Glomerular endothelial cell (primary cell): ENCODE data around the gene TSKU. TPM values are rescaled to one million over a fixed set of nuclear protein-coding genes. Genes with fewer than 3 reads are reported as not detected.
"Not testable (repeated sequence)": the region's sequence is repeated elsewhere in the genome, so short reads cannot be mapped to it uniquely, and the experiment has no call there.

Source experiments
- DNase-seq: peaks from one replicate; pipeline ENCODE4 v3.0.0-alpha.2; 2011; ENCODE audit warnings: low read depth, low spot score; ENCODE audit errors: extremely low read depth
- total RNA-seq: library from RNA; depleted of rRNA; stranded (reverse); fragments of >200 nt; gene quantifications from 2 replicates; pipeline ENCODE4 v1.2.3, GENCODE V29; 2015

Gene TSKU
- total RNA-seq, 1 donor from 2014 or later: 34.9 TPM

DNA sequence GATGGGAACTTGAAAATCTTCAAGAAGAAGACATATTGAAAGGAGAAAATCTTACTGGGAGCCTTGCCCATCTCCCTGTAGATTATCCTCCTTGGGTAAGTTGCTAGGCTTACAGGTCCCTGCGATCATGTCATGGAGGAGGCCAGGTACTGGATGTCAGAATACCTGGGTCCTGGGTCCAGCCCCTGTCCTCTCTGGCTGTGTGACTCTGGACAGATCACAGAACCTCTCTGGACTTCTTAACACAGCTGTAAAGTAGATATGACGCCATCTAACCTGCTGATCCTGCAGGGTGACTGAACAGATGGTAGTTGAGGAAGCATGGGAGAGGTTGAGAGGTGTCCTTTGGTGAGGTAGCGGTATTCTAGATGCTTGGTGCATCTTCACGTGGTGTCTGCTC is 4.1 kb downstream of the TSKU start:
- no peak for DNase-seq

DNA sequence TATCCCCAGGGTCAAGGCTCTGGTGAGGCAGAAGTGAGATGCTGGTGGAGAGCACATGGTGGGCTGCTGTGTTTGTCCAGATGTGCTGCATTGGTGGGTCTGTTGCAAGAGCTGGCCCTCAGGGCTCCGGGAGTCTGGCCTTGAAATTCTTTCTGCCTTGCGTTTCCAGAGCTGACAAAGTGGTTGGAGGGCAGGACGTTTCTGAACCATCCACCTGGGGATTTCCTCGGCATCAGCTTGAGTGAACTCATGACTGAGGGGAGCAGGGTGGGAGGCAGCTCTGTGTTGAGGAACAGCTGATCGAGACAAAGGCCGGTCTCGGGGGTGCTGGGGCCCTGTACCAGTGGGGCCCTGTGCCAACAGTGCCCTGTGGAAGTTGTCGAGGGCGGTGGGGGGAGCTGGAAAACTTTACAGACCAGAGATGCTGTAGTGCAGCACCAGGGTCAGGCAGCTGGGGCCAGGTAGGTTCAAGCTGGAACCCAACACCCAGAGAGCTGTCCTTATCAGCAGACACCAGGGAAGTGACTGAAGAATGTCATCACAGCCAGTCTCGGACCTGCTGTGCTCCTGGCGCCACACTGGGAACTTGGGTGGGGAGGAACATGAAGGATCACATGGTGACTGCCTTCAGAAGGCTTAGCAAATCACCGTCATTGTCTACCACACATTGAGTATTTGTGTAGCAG is 4.9 kb downstream of the TSKU start:
- DNase-seq: no peak

DNA sequence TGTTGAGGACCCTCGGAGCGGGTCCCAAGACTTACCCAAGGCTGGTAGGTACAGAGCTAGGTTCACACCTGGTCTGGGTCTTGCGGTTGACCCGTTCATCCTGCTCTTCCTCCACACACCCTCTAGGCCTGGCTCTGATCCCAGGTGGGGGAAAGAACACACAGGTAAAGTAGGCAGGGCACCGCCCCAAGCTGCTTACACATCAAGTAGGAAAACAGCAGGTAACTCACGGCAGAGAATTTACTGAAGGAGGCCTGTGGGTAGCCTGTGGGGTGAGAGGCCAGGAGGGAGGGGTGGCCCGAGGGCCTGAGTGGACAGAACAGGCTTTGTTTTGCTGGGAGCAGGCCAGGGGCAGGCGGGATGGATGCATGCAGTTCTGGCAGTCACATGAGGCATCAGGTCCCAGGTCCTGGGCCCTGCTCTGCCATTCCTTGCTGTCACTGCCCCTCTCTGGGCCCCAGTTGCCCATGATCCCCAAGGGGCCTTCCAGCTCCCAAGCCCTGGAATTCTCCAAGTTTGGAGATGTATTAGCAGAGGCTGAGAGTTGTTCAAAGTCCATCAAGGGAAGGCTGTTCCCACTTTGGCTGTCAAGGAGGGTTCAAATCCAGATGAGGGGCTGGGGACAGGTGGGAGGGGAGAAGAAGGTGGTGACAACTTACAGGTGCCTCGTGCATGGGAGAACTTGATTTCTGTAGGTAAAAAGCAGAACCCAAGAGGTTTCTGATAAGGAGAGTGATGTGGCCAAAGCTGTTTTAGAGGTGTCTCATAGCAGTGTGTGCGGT is 5.7 kb downstream of the TSKU start:
- DNase-seq: no peak

DNA sequence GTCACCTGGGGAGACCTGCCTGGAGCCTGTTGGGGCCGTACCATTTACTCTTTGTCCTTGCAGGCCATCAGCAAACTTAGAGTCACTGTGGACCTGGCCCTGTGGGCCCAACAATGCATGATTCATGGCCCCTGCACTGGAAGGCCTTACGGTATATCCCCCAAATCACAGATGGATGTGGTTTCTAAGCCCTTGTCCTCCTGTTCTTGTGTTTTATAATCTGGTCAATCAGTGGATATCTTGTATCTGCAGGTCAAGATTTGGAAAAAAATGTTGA is 6.2 kb downstream of the TSKU start:
- DNase-seq: no peak

DNA sequence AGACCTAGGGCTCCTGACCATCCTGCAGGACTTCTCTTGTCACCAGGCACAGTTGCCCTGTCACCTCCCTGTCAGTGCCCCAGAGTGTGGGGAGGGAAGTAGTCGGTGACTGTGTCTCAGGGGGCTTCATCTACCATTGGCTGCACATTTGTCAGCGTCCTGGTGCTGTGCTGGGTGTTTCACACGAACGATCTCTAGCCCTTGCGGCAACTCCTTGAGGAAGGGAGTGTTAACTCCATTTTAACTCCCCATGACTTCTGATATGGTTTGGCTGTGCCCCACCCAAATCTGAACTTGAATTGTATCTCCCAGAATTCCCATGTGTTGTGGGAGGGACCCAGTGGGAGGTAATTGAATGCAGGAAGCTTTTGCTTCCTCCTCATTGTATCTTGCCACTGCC is 7.1 kb downstream of the TSKU start:
- no peak for DNase-seq

DNA sequence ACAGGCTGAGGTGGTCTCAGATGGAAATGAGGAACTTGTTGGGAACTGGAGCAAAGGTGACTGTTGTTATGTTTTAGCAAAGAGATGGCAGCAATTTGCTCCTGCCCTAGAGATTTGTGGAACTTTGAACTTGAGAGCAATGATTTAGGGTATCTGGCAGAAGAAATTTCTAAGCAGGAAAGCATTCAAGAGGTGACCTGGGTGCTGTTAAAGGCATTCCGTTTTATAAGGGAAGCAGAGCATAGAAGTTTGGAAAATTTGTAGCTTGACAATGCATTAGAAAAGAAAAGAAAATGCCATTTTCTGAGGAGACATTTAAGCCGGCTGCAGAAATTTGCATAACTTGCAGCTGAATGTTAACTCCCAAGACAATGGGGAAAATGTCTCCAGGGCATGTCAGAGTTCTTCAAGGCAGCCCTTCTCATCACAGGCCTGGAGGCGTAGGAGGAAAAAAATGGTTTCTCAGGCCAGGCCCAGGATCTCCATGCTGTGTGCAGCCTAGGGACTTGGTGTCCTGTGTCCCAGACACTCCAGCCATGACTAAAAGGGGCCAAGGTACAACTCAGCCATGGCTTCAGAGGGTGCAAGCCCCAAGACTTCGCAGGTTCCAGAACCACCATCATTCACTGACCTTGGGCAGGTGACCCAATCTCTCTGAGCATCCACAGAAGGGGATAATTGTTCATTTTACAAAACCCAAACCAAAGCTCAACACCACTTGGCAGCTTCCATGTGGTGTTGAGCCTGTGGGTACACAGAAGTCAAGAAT is 8.0 kb downstream of the TSKU start:
- DNase-seq: not testable (repeated sequence)

DNA sequence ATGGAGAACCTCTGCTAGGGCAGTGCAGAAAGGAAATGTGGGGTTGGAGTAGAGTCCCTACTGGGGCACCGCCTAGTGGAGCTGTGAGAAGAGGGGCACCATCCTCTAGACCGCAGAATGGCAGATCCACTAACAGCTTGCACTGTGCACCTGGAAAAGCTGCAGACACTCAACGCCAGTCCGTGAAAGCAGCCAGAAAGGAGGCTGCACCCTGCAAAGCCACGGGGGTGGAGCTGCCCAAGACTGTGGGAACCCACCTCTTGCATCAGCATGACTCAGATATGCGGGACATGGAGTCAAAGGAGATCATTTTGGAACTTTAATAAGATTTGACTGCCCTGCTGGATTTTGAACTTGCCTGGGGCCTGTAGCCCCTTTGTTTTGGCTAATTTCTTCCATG is 8.7 kb downstream of the TSKU start:
- no peak for DNase-seq

DNA sequence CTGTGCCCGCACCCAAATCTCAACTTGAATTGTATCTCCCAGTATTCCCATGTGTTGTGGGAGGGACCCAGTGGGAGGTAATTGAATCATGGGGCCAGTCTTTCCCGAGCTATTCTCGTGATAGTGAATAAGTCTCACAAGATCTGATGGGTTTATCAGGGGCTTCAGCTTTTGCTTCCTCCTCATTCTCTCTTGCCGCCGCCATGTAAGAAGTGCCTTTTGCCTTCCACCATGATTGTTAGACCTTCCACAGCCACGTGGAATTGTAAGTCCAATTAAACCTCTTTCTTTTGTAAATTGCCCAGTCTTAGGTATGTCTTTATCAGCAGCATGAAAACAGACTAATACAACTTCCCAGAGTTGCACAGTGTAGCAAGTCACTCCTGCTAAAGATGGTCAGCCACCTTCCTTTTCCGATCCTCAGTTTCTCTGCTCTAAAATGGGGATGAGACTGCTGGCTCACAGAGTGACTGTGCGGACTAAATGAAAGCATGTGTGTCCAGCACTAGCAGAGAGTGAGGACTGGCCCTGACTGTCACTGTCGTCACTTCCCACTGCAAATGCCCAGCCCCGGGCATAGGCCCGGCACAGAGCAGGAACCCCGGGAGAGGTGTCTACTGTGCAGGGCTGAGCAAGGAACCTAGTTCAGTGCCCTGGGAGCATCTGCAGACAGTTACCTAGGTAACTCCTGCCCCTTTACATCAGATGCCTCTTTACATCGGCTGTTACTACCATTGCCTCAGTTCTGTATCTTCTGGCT is 9.5 kb downstream of the TSKU start:
- no peak for DNase-seq

DNA sequence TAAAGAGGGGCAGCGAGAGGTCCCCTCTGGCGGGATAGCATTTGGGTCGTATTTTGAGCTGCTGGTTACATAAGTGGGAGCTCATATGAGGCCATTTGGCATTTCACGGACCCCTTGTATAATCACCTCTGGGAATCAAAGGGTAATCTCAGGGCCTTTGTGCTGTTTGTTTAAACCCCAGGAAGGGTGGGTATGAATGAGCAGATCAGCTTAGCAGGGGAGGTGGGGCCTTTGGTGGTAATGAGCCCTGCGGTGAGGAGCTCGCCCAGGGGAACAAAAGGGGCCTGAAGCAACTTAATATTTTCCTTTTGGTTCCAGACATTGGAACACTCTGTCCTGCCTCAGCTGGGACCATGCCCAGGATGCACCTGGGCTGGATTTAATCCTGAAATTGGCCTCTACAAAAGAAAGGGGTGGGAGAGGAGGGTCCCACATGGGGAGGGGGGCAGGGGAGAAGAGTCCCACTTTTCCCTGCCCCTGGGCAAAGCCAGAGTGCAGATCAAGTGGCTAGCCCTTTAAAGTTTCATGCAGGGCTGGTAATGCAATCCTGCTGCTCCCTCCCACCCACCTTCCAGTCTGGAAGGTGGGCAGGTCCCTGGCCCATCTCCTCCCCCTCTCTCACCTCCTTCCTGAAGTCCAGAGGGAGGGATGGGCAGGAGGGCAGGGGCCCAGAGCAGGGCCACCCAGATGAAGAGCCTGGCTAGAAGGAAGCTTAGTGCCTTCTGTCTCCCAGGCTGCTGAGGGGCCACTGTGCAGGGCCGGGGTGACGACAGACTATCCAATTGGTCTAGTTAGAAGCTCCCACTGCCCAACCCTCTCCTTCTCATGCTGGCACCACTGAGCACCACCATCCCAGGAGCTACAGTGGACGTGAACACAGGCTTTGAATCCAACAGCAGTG is 10.5 kb downstream of the TSKU start:
- DNase-seq: no peak

DNA sequence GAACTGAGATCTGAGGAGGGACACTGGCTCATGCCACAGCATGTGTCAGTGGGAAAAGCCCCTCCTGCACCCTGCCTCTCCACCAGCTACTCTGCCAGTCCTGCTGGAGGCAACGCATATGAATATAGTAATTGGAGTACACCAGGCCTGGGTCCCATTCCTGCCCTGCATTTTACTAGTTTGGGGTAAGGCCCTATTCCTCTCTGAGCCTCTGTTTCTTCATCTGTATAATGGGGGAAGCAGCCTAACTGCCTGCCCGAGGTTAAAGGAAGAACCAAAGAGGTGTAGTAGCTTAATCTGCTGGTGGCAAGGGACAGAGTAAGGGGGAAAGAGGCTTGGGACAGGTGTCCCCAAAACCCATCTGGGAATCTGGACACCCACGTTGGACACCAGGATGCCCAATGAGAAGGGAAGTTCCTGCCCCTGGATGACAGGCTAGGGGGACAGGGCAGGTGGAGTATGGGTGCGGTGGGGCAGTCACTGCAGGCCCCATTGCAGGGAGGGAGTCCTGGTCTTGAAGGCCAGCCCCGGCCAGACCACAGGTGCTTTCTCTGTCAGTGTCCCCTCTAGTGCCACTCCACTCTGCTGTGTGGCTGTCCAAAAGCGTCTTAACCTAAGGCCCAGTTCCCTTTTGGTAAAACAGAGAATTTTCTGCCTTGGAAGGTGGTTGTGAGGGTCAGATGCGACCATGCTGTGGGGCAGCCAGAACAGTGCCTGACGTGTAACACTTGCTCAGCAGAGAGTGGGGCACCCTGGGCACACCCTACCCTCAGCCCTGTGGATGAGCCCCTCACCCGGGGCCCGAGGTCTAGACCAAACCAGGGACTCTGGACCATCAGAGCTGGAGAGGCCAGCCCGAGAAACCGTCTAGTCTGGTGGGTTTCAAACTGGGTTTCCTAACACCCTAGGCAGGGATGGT is 11.5 kb downstream of the TSKU start:
- DNase-seq: no peak

DNA sequence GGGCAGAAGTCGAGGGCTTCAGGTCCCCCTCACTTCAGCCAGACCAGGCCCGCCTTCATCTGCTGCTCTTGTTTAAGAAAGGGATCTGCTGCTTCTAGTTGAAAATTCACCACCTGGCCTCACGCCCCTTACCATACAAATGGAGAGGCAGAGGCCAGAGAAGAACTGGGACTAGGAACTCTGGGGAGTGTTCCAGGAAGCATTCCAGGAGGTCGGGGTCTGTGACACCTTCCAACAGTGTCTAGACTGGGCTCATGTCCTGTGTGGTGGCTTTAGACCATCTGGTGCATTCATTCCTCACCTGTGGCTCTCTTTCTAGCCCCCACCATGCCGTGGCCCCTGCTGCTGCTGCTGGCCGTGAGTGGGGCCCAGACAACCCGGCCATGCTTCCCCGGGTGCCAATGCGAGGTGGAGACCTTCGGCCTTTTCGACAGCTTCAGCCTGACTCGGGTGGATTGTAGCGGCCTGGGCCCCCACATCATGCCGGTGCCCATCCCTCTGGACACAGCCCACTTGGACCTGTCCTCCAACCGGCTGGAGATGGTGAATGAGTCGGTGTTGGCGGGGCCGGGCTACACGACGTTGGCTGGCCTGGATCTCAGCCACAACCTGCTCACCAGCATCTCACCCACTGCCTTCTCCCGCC is 12.3 kb downstream of the TSKU start:
- no peak for DNase-seq

DNA sequence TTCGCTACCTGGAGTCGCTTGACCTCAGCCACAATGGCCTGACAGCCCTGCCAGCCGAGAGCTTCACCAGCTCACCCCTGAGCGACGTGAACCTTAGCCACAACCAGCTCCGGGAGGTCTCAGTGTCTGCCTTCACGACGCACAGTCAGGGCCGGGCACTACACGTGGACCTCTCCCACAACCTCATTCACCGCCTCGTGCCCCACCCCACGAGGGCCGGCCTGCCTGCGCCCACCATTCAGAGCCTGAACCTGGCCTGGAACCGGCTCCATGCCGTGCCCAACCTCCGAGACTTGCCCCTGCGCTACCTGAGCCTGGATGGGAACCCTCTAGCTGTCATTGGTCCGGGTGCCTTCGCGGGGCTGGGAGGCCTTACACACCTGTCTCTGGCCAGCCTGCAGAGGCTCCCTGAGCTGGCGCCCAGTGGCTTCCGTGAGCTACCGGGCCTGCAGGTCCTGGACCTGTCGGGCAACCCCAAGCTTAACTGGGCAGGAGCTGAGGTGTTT is 12.8 kb downstream of the TSKU start:
- DNase-seq: no peak

DNA sequence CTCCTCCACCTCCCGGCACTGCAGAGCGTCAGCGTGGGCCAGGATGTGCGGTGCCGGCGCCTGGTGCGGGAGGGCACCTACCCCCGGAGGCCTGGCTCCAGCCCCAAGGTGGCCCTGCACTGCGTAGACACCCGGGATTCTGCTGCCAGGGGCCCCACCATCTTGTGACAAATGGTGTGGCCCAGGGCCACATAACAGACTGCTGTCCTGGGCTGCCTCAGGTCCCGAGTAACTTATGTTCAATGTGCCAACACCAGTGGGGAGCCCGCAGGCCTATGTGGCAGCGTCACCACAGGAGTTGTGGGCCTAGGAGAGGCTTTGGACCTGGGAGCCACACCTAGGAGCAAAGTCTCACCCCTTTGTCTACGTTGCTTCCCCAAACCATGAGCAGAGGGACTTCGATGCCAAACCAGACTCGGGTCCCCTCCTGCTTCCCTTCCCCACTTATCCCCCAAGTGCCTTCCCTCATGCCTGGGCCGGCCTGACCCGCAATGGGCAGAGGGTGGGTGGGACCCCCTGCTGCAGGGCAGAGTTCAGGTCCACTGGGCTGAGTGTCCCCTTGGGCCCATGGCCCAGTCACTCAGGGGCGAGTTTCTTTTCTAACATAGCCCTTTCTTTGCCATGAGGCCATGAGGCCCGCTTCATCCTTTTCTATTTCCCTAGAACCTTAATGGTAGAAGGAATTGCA is 13.5 kb downstream of the TSKU start:
- DNase-seq: no peak

DNA sequence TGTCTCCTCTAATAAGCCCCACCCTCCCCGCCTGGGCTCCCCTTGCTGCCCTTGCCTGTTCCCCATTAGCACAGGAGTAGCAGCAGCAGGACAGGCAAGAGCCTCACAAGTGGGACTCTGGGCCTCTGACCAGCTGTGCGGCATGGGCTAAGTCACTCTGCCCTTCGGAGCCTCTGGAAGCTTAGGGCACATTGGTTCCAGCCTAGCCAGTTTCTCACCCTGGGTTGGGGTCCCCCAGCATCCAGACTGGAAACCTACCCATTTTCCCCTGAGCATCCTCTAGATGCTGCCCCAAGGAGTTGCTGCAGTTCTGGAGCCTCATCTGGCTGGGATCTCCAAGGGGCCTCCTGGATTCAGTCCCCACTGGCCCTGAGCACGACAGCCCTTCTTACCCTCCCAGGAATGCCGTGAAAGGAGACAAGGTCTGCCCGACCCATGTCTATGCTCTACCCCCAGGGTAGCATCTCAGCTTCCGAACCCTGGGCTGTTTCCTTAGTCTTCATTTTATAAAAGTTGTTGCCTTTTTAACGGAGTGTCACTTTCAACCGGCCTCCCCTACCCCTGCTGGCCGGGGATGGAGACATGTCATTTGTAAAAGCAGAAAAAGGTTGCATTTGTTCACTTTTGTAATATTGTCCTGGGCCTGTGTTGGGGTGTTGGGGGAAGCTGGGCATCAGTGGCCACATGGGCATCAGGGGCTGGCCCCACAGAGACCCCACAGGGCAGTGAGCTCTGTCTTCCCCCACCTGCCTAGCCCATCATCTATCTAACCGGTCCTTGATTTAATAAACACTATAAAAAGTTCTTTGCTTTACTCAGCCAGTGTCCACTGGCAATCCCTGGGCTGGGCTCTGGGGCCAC is 14.4 kb downstream of the TSKU start:
- DNase-seq: no peak

DNA sequence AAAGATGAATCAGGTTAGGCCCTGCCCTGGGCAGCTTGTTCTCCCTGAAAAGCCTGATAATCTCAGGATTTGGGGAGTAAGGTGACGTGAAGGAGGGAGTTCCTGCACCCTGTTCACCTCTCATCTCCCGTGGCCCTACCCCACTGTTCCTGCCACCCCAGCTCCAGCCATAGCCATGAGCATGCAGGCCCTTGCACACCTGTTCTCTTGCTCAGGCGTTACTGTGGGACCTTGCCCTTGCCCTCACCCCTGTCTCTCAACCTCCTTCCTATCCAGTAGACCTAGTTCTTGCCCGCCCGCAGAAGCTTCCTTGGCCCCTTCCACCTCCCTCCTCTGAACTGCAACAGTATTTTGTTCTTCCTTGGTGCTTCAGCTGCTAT is 15.0 kb downstream of the TSKU start:
- no peak for DNase-seq

DNA sequence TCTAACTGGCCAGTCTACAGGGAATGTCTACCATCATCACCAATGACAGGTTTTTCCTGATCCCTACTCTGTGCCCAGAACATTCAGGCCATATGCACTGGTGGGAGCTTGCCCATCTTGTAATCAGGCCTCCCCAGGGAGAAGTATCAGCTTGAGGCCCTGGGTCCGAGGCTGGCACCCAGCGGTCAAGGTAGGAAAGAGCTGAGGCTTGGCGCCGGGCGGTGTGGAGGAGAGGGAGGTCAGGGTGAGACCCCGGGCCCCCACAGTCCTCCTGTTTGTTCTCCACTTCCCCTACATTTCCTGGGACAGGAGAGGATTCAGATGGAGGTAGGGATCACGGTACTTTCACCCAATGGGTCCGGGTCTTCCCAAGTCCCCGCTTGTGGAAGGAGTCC is 15.5 kb downstream of the TSKU start:
- no peak for DNase-seq
